HG03432 (cell line): ENCODE results near the gene SYNDIG1.
"Not testable (repeated sequence)": the region's sequence is repeated elsewhere in the genome, so short reads cannot be mapped to it uniquely, and the experiment has no call there.

ENCODE experiments used
- ATAC-seq: cut with Tn5 transposase; IDR thresholded peaks from one replicate; pipeline ENCODE4 v1.9.1; 2021; ENCODE audit warnings: mild to moderate bottlenecking, moderate library complexity; ENCODE audit not compliant: unreplicated experiment

Gene SYNDIG1

DNA sequence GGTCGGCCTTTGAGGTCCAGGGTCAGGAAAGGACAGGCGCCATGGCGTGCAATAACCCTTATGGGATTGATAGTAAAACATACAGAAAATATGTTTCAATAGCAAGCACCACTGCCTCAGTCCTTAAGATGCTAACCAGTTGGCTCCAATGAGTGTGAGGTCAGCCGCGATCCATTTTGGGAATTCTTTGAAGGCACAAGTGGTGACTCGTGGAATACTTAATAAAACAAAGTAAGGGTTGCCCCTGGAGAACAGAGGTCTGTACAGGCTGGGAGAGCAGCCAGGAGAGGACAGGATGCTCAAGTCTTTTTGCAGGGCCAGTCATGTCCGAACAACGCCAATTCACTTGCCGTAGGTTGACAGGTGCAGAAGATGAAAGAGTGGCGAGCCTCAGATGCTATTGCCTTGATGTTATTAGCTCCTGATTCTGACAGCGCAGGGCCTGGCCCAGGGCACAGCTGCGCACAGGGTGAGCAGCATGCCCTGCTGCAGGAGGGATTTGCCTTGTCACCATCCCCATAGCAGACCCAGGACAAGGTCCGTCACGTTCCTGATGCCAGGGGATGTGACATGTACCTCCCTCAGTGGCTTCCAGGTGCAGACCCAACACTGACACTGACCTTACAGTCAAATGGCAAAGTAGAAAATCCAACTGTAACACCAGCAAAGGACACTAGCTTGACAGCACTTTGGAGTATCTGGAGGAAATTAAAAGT lies 21.8 kb downstream of the SYNDIG1 start:
- no peak for ATAC-seq

DNA sequence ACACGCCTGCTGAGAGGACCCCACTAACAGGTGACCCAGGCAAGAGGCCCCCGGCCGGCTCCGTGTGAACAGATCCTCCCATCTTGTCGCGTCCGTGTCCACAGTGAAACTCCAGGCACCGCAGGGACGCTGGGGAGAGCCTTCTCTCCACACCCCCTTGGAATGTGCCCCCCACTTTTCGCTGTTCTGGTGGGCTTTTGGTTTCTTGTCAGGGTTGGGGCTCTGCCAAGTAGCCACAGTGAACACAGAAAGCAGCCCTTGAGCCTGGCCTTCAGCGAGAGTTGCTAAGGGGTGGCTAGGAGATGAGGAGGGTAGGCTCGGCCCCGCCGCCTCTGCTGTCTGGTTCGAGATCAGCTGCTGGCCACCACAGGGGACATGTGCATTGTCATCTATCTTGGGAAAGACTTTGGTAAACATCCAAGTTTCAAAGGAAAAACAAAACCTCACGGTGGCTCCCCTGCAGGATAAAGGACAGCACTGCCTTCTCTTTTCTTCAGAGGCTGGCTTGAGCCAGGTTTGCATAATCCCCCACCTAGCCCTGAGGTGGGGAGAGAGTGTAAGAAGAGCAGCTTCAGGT lies 22.7 kb downstream of the SYNDIG1 start:
- no peak for ATAC-seq

DNA sequence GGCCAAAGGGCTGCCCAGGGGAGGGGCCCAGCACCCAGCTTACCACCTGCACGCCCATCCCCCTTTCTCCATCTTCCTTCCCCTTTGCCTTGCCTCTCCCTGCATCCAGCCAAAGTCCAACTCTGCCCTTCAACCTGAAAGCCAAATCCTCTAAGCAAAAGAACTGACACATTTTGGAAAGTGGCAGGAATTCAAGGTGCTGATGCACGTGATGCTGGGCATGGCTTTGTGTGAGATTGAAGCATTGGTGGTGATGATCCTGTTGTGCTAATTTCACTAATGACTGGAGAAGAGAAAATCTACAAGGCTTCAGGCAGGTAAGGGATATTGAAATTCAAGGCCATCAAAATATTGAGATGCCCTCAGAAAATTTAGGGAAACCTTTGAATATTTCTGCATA lies 23.3 kb downstream of the SYNDIG1 start:
- no peak for ATAC-seq

DNA sequence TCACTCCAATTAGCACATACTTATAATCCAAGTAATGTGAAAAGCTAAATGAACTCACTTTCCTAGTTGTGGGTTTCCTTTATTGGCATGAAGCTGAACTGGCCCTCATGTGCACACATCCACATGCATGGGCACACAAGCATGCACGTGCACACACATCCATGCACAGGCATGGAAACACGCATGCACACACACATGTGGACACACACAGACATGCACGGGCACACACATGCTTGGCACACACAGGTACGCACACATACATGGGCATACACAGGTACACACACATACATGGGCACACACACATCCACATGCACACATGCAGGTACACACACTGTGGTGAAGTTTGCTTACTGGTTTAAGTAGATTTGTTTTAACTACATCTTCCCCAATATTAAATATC lies 23.8 kb downstream of the SYNDIG1 start:
- ATAC-seq, result no peak

DNA sequence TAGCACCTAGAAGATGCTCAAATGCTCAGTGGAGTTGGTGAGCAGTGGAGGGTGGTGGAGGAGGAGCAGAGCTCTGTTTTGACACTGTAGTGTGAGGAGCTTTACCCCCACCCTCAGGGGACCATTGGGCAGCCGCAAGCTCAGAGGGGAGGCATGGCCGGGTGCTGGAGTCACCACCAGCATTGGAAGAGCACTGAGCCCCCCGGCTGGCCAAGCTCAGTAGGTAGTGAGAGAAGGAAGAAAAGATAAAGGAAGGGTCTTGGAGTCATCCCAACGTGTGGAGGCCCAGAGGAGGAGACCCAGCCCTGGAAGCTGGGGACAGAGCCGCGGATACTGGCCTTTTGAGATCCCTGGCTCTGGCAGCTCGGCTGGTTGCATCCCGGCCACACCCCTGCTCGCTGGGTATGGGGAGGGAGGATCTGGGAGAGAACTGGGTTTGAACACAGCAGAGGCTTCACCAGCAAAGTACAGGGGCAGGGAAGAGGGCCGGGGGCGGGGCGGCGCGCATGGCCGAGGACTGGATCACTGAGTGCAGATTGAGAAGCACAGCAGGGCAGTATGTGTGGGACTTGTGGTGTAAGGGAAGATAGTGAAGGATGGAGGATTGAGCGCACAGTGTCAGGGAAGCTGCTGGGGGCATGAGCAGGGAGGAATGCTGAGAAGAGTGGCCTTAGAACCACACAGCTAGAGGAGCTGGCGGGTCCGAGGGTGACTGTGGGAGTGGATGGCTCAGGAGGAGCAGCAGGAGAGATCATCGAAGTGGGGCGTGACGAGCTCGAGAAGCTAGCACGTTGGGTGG lies 24.4 kb downstream of the SYNDIG1 start:
- no peak for ATAC-seq

DNA sequence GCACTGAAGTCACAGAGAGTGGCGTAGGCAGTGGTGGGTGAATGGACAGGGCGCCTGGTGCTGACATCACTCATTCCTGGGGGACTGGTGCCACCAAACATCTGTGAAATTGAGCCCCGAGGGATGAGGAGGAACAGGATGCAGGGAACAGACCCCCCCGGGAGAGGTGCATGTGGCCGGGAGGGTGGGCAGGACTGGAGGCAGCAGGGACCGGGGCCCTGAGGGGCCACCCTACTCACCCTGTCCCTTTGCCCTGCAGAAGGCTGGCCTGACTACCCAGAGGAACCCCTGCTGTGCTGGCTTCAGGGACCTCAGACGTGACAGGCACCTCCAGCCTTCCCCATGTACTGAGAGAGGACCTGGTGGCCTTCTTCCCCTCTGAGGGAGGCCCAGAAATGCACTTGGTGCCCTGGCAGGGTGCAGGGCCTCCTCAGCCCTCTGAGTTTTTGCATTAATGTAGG lies 25.1 kb downstream of the SYNDIG1 start:
- no peak for ATAC-seq

DNA sequence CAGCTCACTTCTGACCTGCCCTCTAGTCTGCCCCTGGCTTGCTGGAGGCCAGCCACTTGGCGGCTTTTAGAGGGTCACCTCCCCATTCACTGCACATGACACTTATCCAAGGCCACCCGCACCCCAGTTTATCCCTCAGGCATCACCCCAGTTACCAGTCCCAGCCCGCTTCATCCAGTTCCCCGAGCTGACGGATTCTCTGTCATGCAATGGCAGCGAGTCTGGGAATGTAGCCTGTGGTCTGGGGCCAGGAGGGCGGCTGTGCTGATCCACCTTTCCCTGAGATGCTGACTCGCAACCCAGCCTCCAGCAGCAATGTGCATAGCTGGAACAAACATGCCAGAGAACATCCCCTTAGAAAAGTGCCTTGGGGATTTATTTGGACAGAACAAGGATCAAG lies 25.8 kb downstream of the SYNDIG1 start:
- no peak for ATAC-seq

DNA sequence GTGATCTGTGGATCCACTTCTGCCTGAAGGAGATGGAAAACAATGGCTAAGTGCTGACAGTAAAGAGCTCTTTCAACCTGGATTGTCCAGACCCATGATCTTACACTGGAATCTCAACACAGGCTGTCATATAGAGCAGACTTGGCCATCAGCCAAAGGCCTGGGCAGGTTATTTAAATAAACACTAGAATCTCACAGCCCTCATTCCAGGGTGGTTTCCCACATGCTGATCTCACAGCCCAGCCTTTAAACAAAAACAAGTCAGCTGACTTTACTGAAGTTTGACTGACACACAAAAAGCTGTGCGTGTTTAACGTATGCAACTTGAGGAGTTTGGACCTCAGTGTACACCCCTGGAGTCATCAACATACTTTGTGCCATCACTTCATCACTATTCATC lies 28.4 kb downstream of the SYNDIG1 start:
- no peak for ATAC-seq

DNA sequence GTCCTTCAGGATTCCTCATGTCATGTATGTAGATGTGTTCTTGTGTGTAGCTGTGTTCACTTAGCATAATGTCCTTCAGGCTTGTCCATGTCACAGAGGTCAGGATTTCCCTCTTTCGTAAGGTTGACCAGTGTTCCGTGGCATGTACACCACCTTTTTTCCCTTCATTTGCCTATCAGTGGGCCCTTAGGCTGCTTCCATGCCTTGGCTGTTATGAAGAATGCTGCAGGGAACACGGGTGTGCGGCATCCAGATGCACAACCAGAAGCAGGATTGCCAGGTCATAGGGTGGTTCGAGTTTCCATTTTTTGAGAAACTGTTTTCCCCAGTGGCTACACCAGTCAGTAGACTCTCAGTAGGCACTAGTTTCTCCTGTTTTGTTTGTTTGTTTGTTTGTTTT lies 29.2 kb downstream of the SYNDIG1 start:
- ATAC-seq, result no peak

DNA sequence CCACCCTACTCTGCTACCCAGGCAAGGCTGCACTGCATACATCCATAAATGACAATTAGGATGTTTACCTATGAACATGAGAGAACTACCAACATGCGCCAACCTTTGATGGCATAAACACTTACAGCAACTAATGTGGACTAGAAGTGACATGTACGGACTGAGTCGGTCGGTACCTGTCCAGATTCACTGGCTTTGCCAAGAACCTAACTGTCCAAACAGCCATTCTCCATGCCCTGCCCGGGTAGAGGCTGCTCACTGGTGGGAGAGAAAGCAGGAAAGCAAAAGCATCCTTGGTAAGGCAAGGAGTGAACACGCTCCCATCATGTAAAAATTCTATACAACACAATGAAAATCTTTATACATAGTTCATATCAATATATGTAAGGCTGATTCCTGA lies 30.0 kb downstream of the SYNDIG1 start:
- ATAC-seq, result no peak

DNA sequence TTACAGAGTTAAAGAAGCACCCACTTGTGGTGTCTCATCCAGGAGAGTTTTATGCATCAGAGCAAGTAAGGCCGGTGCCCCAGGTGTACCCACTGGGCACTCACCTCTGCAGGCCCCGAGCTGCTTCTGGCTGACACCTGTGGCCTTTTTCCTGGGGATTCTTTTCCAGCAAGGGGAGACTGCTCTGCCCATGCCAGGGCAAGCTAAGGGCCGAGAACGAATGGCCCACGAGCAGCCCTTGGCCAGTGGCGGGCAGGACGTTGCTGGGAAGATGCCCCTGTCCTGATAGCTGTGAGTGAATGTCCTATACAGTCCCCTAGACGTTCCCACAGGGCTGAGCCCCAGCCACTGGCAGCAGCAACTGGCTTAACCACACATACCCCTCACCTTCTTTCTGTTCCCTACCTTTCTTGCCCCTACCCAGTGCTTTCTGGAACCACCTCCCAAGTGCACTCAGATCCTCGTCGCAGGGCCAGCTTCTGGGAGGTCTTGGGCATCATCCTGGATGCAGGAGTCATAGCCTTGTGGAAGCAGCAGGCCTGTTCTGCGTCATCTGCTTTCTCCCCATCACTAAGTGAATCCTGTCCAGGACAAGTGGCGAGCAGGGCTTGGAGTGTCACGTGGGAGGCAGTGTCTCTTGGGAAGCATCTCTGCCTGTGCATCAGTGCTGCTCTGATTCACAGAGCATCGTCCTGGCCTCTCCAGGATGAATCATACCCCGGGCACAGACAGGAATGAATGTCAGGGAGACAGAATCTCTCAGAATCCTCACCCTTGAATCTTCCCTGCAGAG lies 32.5 kb downstream of the SYNDIG1 start:
- no peak for ATAC-seq

DNA sequence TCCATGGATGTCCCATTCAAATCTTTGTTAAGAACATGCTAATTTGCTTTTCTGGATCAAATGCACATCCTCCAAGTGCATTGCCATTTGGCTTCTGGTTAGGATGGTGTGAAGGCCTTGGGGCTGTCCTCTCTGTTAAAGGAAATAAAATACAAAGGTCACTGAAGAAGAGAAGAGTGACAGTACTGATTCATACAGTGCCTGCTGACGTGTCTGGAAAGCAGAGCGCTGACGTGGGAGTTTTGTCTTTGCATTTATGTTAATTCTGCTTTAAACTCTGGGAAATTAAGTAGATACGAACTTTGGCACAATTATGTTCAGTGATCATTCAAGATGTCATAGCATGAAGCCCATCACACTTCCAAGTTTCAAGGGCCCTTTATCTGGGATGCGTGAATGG lies 33.2 kb downstream of the SYNDIG1 start:
- no peak for ATAC-seq

DNA sequence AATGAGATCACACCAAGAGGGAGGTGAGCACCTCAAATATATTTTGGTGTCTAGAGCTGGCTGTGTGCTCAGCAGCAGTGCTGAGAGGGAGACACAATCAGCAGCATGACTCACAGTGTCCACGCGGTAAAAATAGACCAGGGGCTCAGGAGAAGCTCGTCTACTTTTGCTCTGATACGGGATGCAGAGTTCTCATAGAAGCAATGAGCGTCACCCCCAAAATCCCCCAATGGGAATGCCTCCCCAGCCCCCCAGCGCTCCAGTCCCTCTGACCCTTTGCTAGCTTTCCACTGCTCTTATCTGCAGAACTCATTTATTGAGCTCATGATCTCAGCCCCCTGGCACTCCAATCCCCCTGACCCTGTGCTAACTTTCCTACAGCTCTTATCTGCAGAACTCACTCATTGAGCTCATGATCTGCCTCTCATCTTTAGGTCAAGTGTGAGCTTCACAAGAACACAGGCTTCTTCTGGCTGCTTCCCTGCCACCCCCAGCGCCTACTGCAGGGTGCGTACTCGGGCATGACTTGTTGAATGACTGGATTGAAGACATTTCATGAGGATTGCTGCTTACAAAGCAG lies 34.0 kb downstream of the SYNDIG1 start:
- no peak for ATAC-seq

DNA sequence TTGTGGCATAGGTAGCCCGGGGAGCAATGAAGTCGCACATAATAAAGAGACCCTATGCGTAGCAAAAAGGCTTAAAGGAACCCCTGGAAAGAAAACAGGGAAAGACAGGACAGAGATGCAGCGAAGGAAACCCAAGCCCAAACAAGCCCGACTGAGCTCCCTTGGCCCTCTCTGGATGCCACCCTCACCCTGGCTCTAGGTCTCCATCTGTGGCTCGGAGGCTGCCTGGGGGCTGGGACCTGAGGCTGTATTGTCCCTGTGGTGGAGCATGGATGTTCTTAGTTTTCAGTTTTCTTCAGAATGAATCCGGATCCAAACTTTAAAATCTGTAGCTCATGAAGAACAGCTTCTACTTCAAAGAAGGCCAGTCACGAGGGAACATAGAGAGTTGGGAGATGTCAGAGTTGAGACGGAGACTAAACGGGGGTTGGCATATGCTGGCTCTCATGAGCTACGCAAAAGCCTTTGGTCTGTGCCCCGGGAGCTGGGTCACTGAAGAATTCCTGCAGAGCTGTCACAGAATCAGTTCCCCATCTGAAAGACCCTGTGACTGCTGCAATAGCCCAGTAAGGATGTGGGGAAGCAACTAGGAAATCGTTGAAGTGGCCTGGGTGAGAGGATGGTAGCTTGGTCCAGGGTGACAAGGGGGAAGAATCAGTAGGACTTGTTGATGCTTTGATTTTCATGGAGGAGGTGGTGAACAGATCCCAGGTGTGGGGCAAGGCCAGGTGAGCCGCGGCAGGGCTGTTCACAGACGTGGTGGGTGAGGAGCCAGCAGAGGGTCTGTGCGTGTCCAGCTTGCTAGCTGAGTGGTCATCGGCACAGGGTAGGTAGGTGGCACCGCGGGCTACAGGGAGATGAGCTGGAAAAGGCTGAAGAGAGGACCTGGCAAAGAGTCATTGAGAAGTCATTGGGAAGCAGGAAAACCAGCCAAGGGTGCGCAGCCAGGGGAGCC lies 35.2 kb downstream of the SYNDIG1 start:
- no peak for ATAC-seq

DNA sequence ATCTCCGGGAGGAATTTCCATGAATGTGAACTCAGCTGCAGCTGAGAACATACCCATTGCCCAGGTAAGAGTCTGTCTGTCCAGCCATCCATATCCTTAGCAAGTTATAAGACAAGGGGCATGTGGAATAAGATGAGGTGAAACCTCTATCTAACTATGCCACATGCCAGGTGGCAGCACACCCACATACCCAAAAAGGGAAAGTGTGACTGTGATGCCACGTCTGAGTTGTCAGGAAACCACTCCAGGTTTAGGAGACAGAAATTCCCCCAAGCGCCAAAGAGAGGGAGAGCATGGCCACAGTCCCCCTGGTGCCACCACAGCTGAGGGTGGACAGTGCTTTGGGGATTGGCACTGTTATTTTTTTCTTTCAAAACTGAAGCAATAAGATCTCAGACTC lies 36.7 kb downstream of the SYNDIG1 start:
- ATAC-seq, result no peak

DNA sequence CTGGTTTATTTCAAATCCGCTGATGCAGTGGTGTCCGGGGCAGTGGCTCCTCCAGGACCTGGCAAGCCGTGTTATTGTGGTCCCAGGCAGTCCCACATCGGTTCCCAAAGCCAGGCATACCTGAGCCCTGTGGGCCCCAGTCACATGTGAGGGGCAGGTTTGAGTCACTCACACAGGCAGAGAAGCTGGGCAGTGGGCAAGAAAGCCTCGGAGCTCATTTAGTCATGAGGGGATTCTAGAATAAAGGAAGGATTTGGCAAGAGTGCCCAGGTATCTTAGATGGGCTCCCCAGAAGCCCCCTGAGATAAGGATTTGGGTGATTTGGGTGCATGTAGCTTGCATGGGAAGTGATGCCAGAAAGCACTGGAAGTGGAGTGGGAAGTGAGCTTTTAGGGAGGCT lies 37.3 kb downstream of the SYNDIG1 start:
- no peak for ATAC-seq

DNA sequence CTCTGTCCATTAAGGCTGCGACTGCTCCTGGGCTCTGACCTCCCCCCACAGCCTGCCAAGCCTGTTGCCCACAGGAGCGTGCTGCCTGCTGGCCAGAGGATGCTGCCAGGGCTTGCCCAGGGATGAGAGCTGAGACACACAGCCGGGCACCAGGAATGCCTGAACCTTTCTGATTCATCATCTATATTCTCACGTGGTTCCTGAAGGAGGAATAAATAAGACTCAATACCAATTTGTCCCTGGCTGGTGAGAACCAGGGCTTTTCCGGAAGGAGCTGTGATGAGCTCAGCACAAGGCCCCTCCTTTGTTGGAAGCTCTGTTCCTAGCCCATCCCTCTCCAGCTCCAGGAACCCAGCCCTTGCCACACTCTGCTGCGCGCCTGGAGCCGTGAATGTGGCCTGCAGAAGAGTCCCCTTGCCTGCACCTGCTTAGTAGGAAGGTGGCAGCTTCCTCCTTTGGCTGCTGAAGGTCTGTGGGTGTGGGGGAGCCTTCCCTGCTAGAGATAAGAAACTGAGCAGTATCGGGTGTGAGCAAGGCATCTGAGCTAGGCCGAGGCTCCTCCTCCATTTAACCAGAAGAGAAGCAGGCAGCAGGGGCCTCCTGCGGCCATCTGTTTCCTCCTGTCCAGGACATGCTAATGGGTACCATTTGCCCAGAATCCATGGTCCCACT lies 37.9 kb downstream of the SYNDIG1 start:
- ATAC-seq, result peak; percentile 74

DNA sequence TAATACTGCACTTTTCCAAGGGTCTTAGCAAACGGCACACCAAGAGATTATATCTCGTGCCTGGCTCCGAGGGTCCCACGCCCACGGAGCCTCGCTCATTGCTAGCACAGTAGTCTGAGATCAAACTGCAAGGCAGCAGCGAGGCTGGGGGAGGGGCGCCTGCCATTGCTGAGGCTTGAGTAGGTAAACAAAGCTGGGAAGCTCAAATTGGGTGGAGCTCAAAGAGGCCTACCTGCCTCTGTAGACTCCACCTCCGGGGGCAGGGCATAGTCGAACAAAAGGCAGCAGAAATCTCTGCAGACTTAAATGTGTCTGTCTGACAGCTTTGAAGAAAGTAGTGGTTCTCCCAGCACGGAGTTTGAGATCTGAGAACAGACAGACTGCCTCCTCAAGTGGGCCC lies 43.0 kb downstream of the SYNDIG1 start:
- ATAC-seq, result not testable (repeated sequence)

DNA sequence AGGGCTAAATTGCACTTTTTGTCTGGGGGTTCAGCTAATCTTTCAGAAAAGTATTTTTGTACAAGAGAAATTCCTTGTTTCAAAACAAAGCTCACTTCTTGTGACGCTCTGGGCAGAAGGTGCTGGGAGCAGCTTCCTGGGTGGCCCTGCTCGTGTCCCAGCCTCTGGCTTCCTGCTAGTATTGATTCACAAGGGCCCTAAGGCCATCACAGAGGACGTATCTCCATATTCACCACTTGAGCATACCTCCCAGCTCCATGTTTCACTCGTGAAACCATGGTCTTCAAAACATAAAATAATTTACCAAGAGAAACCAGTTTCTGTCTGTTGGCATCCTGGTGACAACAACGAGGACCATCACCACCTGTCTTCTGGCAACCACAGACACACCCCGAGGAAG lies 49.1 kb downstream of the SYNDIG1 start:
- no peak for ATAC-seq
